ENCODE data around the gene ZNF570. TPM values are rescaled to one million over a fixed set of nuclear protein-coding genes. Genes with fewer than 3 reads are reported as not detected.

The ZNF570 gene
- total RNA-seq, 1 donor from 2014 or later, result 3.8 TPM

GRCh38 chr19:37511186-37511585 is 42.0 kb downstream of the ZNF570 start:
- DNase-seq (ENCODE audit: low read depth), result no peak
- no peak overlapping the region for H3K4me3 ChIP-seq (ENCODE audit: low read depth, low read length)
- no peak for TF ChIP-seq CTCF (conservative IDR thresholded peaks at IDR 0.05; ENCODE audit: low read depth, low read length)

GRCh38 chr19:37511821-37512220 is 42.7 kb downstream of the ZNF570 start:
- no peak for TF ChIP-seq CTCF (conservative IDR thresholded peaks at IDR 0.05; ENCODE audit: low read depth, low read length)
- no peak for DNase-seq (ENCODE audit: low read depth)
- H3K4me3 ChIP-seq (ENCODE audit: low read depth, low read length), result no peak overlapping the region

- no peak for DNase-seq (ENCODE audit: low read depth)
- no peak for TF ChIP-seq CTCF (conservative IDR thresholded peaks at IDR 0.05; ENCODE audit: low read depth, low read length)
- no peak overlapping the region for H3K4me3 ChIP-seq (ENCODE audit: low read depth, low read length)
Observed at GRCh38 chr19:37513397-37513796, 44.2 kb downstream of the ZNF570 start.

- DNase-seq (ENCODE audit: low read depth), result no peak
- no peak for TF ChIP-seq CTCF (conservative IDR thresholded peaks at IDR 0.05; ENCODE audit: low read depth, low read length)
Observed at GRCh38 chr19:37519890-37520289, 50.7 kb downstream of the ZNF570 start.

GRCh38 chr19:37537391-37537947 is 68.3 kb downstream of the ZNF570 start:
- TF ChIP-seq CTCF (conservative IDR thresholded peaks at IDR 0.05; ENCODE audit: low read depth, low read length), result no peak
- no peak for DNase-seq (ENCODE audit: low read depth)
- H3K4me3 ChIP-seq (ENCODE audit: low read depth, low read length), result no peak overlapping the region

More at GRCh38 chr19:37519890-37520289, 50.7 kb downstream of the ZNF570 start:
- H3K4me3 ChIP-seq (ENCODE audit: low read depth, low read length), result no peak overlapping the region

Other genes with a start within 250 kb of the ZNF570 start
- gene ZNF527, start 98.3 kb upstream of the ZNF570 start, total RNA-seq, result 1.9 and 4.4 TPM in 2 replicates
- 3.7 and 6.5 TPM in 2 replicates for gene ZNF569, start 1.9 kb upstream of the ZNF570 start, total RNA-seq
- gene ZNF793, start 37.6 kb downstream of the ZNF570 start, total RNA-seq, result 1.3 and 1.7 TPM in 2 replicates
- 0.72 and 1.4 TPM in 2 replicates for gene ZNF571, start 125.4 kb downstream of the ZNF570 start, total RNA-seq
- gene ZNF540, start 125.5 kb downstream of the ZNF570 start, total RNA-seq, result 0.22 TPM in 1 of 2 replicates, not detected in the other
- gene ZFP30, start 186.1 kb downstream of the ZNF570 start, total RNA-seq, result 4.6 and 9.5 TPM in 2 replicates

Data from epithelial cell of proximal tubule (primary cell).